Measurements from ENCODE around the gene NSD2.

The NSD2 gene

DNA sequence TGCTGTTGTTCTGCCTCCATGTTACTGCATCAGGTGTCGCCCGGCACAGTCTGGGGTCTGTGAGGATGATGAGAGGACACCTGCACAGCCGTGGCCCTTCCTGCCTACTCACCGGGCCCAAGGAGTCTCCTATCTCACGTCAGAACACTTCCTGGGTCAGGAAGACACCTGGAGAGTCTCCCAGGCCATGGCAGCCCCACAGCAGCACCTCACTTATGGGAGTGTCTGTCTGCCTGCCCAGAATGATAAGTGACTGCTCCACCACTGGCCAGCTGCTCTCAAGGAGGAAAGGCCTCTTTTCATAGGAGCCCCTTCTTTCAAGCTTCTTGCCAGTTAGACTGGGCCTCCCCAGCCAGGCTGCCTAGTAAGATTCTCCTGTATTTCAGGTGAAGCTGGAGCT is 81.5 kb downstream of the NSD2 start:
- no peak for DNase-seq
- H3K36me3 ChIP-seq (ENCODE audit: insufficient read depth, low read length), result peaks cover 99% of the 10 kb centered on the region
- H4K20me1 ChIP-seq (ENCODE audit: insufficient read depth, low read length), result peaks cover 61% of the 10 kb centered on the region
- H3K27ac ChIP-seq (ENCODE audit: low read length), result no peak overlapping the region
- ATAC-seq (ENCODE audit: insufficient read depth, low read depth), result no peak
- no peaks in the 10 kb centered on the region for H3K9me3 ChIP-seq (ENCODE audit: insufficient read depth, low read length, severe bottlenecking)
- no peak overlapping the region for H3K4me2 ChIP-seq (ENCODE audit: insufficient read depth, low read length)
- TF ChIP-seq, protein P1, sequence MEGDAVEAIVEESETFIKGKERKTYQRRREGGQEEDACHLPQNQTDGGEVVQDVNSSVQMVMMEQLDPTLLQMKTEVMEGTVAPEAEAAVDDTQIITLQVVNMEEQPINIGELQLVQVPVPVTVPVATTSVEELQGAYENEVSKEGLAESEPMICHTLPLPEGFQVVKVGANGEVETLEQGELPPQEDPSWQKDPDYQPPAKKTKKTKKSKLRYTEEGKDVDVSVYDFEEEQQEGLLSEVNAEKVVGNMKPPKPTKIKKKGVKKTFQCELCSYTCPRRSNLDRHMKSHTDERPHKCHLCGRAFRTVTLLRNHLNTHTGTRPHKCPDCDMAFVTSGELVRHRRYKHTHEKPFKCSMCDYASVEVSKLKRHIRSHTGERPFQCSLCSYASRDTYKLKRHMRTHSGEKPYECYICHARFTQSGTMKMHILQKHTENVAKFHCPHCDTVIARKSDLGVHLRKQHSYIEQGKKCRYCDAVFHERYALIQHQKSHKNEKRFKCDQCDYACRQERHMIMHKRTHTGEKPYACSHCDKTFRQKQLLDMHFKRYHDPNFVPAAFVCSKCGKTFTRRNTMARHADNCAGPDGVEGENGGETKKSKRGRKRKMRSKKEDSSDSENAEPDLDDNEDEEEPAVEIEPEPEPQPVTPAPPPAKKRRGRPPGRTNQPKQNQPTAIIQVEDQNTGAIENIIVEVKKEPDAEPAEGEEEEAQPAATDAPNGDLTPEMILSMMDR (IDR thresholded peaks at IDR 0.05; ENCODE audit: borderline replicate concordance, extremely low read depth, low read length, poor library complexity, severe bottlenecking), result no peak
- no peak overlapping the region for H3K9ac ChIP-seq (ENCODE audit: low read depth, low read length)
- H3K4me3 ChIP-seq (ENCODE audit: low read depth in 1 of 2, low read length in 2 of 2), result no peak overlapping the region
- H3K79me2 ChIP-seq (ENCODE audit: insufficient read depth, low read length), result peaks cover 56% of the 10 kb centered on the region
- H2AFZ ChIP-seq (ENCODE audit: low read depth, low read length), result no peak overlapping the region
- no peaks in the 10 kb centered on the region for H3K27me3 ChIP-seq (ENCODE audit: insufficient read depth, low read length, poor library complexity)
- no peaks in the 10 kb centered on the region for H3K4me1 ChIP-seq (ENCODE audit: insufficient read depth, low read length)

DNA sequence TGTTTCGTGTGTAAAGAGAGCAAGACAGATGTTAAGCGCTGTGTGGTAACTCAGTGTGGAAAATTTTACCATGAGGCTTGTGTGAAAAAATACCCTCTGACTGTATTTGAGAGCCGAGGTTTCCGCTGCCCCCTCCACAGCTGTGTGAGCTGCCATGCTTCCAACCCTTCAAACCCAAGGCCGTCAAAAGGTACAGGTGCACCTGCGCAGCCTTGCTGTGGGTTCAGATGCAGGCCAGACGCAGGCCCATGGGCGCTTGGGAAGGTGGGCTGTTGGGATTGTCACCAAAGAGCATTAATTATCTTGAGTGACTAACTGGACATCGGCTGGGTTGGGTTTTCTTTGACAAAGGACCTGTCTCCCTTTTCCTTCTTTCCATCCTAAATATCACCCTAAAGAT is 82.1 kb downstream of the NSD2 start:
- H2AFZ ChIP-seq (ENCODE audit: low read depth, low read length), result no peak overlapping the region
- H3K4me2 ChIP-seq (ENCODE audit: insufficient read depth, low read length), result no peak overlapping the region
- H3K36me3 ChIP-seq (ENCODE audit: insufficient read depth, low read length), result peaks cover 99% of the 10 kb centered on the region
- no peak overlapping the region for H3K9ac ChIP-seq (ENCODE audit: low read depth, low read length)
- no peaks in the 10 kb centered on the region for H3K4me1 ChIP-seq (ENCODE audit: insufficient read depth, low read length)
- no peaks in the 10 kb centered on the region for H3K9me3 ChIP-seq (ENCODE audit: insufficient read depth, low read length, severe bottlenecking)
- no peak for ATAC-seq (ENCODE audit: insufficient read depth, low read depth)
- no peak overlapping the region for H3K4me3 ChIP-seq (ENCODE audit: low read depth in 1 of 2, low read length in 2 of 2)
- H3K79me2 ChIP-seq (ENCODE audit: insufficient read depth, low read length), result peaks cover 56% of the 10 kb centered on the region
- TF ChIP-seq EZH2 (IDR thresholded peaks at IDR 0.05; ENCODE audit: borderline replicate concordance, low read depth, low read length, severe bottlenecking), result no peak
- TF ChIP-seq, protein P1 (IDR thresholded peaks at IDR 0.05; ENCODE audit: borderline replicate concordance, extremely low read depth, low read length, poor library complexity, severe bottlenecking), result no peak
- no peaks in the 10 kb centered on the region for H3K27me3 ChIP-seq (ENCODE audit: insufficient read depth, low read length, poor library complexity)
- DNase-seq, result no peak
- no peak overlapping the region for H3K27ac ChIP-seq (ENCODE audit: low read length)
- peaks cover 61% of the 10 kb centered on the region for H4K20me1 ChIP-seq (ENCODE audit: insufficient read depth, low read length)

DNA sequence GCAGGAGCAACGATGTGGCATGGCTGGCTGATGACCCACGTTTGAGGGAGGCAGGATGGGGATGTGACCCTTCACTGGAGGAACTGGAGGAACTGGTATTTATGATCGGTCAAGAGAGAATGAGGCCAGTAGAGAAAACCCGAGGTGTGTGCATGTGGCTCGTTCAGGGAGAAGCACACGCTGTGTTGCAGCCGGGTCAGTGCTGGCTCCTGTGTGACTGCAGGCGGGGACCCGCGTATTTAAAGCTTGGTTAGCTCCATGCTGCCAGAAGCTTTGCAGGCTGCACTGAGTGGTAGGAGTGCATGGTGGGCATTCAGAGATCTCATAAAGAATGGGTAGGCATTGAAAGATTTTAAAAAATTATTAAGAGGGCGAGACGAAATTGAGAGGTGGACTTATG is 85.4 kb downstream of the NSD2 start:
- TF ChIP-seq, protein P1 (IDR thresholded peaks at IDR 0.05; ENCODE audit: borderline replicate concordance, extremely low read depth, low read length, poor library complexity, severe bottlenecking), result no peak
- TF ChIP-seq EZH2 (IDR thresholded peaks at IDR 0.05; ENCODE audit: borderline replicate concordance, low read depth, low read length, severe bottlenecking), result no peak
- Histone ChIP-seq H3K27ac (ENCODE audit: low read length) (no peak overlapping the region), H3K36me3 (ENCODE audit: insufficient read depth, low read length) (peaks cover 100% of the 10 kb centered on the region), H3K27me3 (ENCODE audit: insufficient read depth, low read length, poor library complexity) (no peaks in the 10 kb centered on the region), H3K4me3 (ENCODE audit: low read depth in 1 of 2, low read length in 2 of 2) (no peak overlapping the region), H3K4me1 (ENCODE audit: insufficient read depth, low read length) (no peaks in the 10 kb centered on the region), H2AFZ (ENCODE audit: low read depth, low read length) (no peak overlapping the region), H4K20me1 (ENCODE audit: insufficient read depth, low read length) (peaks cover 60% of the 10 kb centered on the region), H3K9ac (ENCODE audit: low read depth, low read length) (no peak overlapping the region), H3K9me3 (ENCODE audit: insufficient read depth, low read length, severe bottlenecking) (no peaks in the 10 kb centered on the region), H3K79me2 (ENCODE audit: insufficient read depth, low read length) (peaks cover 66% of the 10 kb centered on the region), H3K4me2 (ENCODE audit: insufficient read depth, low read length) (no peak overlapping the region)
- DNase-seq, result no peak
- ATAC-seq (ENCODE audit: insufficient read depth, low read depth), result no peak

Measured in DND-41 (cell line).